ENCODE data around the gene PIERCE2. TPM values are rescaled to one million over a fixed set of nuclear protein-coding genes. Genes with fewer than 3 reads are reported as not detected.
"Not testable (repeated sequence)": the region's sequence is repeated elsewhere in the genome, so short reads cannot be mapped to it uniquely, and the experiment has no call there.

Gene PIERCE2
- total RNA-seq, 1 experiment from 2014 or later: 0.44 TPM

GRCh38 chr15:55417678-55418077, 9.4 kb downstream of the PIERCE2 start:
- not testable (repeated sequence) for H3K14ac ChIP-seq (ENCODE audit: insufficient read depth, low read length); H4K8ac ChIP-seq (replicated peaks; ENCODE audit: insufficient read length, low read depth, low read length); H3K27ac Mint-ChIP-seq; H3K23me2 ChIP-seq (ENCODE audit: insufficient read length, low read depth, low read length, poor library complexity, severe bottlenecking); H3T11ph ChIP-seq (ENCODE audit: low read length); H3K4me2 ChIP-seq (ENCODE audit: insufficient read depth, insufficient read length, low read length); H3K9me3 Mint-ChIP-seq; H2BK15ac ChIP-seq (ENCODE audit: low read depth, low read length); H3K27me3 Mint-ChIP-seq (ENCODE audit: low read depth); H4K91ac ChIP-seq (ENCODE audit: insufficient read length, low read depth, low read length); H2BK120ac ChIP-seq (ENCODE audit: low read depth, low read length, poor library complexity, severe bottlenecking); H3K18ac ChIP-seq (ENCODE audit: insufficient read length, low read depth, low read length); H3K27me3 ChIP-seq (ENCODE audit: insufficient read depth, low read length); H2BK12ac ChIP-seq (ENCODE audit: insufficient read length, low read depth, low read length); H3K4ac ChIP-seq (ENCODE audit: low read depth, low read length); H3K4me3 Mint-ChIP-seq; H3K23ac ChIP-seq (ENCODE audit: insufficient read length, low read depth, low read length); H3K79me1 ChIP-seq (ENCODE audit: insufficient read depth, low read depth, low read length, poor library complexity, severe bottlenecking); H3K9me3 ChIP-seq (ENCODE audit: control insufficient read depth, low read depth, low read length); H2AFZ ChIP-seq (ENCODE audit: low read length); H3K36me3 Mint-ChIP-seq (ENCODE audit: insufficient read depth in 1 of 3, low read depth in 3 of 3); H3K9ac ChIP-seq (ENCODE audit: extremely low read depth, insufficient read length, low read length); H3K27ac ChIP-seq (ENCODE audit: insufficient read length, low read depth, low read length); H4K5ac ChIP-seq (ENCODE audit: insufficient read length, low read depth, low read length); H2BK20ac ChIP-seq (ENCODE audit: low read depth, low read length, poor library complexity, severe bottlenecking); H2AK5ac ChIP-seq (ENCODE audit: insufficient read length, low read length); H2BK5ac ChIP-seq (ENCODE audit: insufficient read length, low read length); H3K4me1 ChIP-seq (ENCODE audit: insufficient read depth, low read length); H3K79me2 ChIP-seq (ENCODE audit: insufficient read depth, low read length); H3K56ac ChIP-seq (ENCODE audit: insufficient read length, low read depth, low read length); H4K20me1 ChIP-seq (ENCODE audit: control insufficient read depth, insufficient read depth, insufficient read length); H3K4me1 Mint-ChIP-seq
- no CpG with 5 or more reads among the region's 8 CpGs for WGBS (ENCODE audit: extremely low coverage, insufficient read length, low lambda C conversion rate)
- peak; percentile 58 for DNase-seq
